Measurements from ENCODE around the gene CHFR.
A peak's percentile ranks its signal among the peaks of the same experiment; 100 is the strongest.
"Not testable (repeated sequence)": the region's sequence is repeated elsewhere in the genome, so short reads cannot be mapped to it uniquely, and the experiment has no call there.

Gene CHFR

DNA sequence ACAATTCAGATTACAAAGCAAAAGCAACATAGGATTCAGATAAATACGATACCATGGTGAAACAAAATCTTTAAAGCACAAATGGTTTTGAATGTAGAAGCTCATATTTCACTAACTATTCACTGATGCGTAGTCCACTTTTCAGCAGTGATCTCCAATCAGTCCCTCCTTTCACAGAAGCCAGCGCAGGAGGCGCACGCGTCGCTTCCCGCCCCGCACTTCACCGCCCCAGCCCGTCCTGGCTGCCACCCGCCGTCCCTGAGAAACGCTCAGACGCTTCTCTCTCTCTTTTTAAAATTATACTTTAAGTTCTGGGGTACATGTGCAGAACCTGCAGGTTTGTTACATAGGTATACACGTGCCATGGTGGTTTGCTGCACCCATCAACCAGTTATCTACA is 19.8 kb upstream of the CHFR start:
- TF ChIP-seq, protein P1, sequence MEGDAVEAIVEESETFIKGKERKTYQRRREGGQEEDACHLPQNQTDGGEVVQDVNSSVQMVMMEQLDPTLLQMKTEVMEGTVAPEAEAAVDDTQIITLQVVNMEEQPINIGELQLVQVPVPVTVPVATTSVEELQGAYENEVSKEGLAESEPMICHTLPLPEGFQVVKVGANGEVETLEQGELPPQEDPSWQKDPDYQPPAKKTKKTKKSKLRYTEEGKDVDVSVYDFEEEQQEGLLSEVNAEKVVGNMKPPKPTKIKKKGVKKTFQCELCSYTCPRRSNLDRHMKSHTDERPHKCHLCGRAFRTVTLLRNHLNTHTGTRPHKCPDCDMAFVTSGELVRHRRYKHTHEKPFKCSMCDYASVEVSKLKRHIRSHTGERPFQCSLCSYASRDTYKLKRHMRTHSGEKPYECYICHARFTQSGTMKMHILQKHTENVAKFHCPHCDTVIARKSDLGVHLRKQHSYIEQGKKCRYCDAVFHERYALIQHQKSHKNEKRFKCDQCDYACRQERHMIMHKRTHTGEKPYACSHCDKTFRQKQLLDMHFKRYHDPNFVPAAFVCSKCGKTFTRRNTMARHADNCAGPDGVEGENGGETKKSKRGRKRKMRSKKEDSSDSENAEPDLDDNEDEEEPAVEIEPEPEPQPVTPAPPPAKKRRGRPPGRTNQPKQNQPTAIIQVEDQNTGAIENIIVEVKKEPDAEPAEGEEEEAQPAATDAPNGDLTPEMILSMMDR (IDR thresholded peaks at IDR 0.05; ENCODE audit: borderline replicate concordance, insufficient read depth, low read depth, low read length) = no peak
- no peak overlapping the region for H3K4me3 ChIP-seq (ENCODE audit: low read depth, low read length)

DNA sequence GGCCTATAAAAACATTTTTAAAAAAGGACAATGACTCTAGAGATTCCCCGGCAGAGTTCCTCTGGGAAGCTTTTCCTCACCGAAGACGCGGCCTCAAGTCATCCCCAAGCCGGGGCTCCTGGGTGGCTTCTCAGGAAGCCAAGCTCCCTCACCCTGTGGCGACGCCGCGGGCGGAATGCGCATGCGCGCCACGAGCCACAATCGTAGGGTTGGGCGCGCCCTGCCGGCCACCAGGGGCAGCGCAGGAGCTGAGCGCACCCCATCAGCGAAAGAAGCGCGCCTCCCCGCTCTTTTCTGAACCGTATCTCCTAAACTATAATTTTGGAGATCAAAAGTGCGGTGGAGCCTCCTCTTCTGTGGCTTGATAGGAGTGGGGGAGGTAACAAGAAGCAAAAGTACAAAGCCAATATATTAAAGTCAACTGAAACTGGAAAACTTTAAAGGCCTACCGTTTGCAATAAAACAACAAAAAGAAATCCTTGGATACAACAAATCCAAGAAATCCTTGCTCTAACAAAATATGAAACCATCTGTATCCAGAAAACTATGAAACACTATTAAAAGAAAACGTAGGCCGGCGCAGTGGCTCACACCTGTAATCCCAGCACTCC is 17.4 kb upstream of the CHFR start:
- TF ChIP-seq, protein P1 (IDR thresholded peaks at IDR 0.05; ENCODE audit: borderline replicate concordance, insufficient read depth, low read depth, low read length) = peak; percentile 69
- no peak overlapping the region for H3K4me3 ChIP-seq (ENCODE audit: low read depth, low read length)

DNA sequence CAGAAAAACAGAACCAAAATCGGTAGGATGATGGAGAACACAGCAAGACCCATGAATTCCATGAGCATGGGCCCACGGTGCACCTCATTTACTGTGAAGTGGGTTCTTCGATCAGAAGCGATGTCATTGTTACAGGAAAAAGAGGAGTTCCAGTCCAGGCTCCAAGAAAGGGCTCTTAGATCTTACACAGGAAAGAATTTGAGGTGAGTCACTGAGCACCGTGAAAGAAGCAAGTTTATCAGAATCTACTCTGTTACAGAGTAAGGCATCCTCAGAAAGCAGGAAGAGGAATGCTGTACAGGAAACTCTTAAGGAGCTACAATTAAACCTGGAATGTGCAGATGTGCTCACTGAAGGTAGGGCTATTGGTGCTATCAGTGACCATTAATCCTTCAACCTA is 11.6 kb upstream of the CHFR start:
- TF ChIP-seq, protein P1 (IDR thresholded peaks at IDR 0.05; ENCODE audit: borderline replicate concordance, insufficient read depth, low read depth, low read length) = no peak

DNA sequence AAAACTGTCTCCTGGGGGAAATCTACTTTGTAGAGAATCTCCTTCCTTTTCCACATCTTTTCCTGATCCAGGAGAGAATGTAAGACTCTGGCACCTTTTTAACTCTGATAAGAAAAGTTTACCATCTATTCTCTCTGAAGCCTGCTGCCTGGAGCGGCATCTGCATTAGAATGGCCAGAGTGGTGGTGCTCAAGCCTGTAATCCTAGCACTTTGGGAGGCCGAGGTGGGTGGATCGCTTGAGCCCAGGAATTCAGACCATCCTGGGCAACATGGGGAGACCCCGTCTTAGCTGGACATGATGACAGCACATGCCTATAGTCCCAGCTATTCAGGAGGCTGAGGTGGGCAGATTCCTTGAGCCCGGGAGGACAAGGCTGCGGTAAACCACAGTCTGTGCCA is 1.4 kb upstream of the CHFR start:
- TF ChIP-seq, protein P1 (IDR thresholded peaks at IDR 0.05; ENCODE audit: borderline replicate concordance, insufficient read depth, low read depth, low read length) = no peak
- H3K4me3 ChIP-seq (ENCODE audit: low read depth, low read length) = no peak overlapping the region

More for the DNA sequence above, 11.6 kb upstream of the CHFR start:
- H3K4me3 ChIP-seq (ENCODE audit: low read depth, low read length) = no peak overlapping the region

DNA sequence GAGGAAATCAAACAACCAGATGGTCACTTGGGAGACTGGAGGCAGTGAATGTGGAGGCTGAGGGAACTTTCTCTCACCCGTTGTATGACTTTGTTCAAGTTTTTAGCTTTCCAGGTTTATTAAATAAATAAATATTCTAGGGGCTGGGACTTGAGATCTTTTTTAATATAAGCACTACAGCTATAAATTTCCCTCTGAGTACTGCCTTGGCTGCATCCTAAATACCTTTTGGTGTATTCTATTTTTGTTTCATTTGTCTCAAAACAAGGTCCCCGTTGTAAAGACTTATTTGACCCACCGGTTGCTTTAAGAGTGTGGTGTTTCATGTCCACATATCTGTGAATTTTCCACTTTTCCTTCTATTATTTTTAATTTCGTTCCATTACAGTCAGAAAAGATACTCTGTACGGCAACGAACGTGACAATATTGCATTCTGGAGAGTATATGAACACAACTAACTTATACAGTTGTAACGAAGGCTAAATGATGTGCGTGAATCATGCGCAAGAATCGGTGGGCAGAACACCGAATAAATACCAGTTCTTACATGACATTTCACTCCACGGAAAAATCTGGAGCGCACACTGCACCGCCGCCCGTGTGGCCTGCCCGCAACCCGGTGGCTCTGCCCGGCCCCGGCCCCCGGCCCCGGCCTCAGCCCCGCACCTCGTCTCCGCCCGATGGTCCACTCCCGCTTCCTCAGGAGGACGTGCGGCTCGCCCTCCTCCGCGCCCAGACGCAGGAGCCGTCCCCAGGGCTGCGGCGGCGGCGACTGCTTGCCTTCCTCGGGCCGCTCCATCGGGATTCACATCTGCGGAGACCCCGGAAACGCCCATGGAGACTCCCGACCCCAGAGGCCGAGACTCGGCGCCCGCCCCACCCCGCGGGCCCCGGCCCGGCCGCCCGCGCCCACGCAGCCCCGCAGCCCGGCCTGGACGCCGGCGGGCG is 602 bp downstream of the CHFR start:
- TF ChIP-seq, protein P1 (IDR thresholded peaks at IDR 0.05; ENCODE audit: borderline replicate concordance, insufficient read depth, low read depth, low read length) = no peak
- peak overlapping the region; percentile 82 for H3K4me3 ChIP-seq (ENCODE audit: low read depth, low read length)

DNA sequence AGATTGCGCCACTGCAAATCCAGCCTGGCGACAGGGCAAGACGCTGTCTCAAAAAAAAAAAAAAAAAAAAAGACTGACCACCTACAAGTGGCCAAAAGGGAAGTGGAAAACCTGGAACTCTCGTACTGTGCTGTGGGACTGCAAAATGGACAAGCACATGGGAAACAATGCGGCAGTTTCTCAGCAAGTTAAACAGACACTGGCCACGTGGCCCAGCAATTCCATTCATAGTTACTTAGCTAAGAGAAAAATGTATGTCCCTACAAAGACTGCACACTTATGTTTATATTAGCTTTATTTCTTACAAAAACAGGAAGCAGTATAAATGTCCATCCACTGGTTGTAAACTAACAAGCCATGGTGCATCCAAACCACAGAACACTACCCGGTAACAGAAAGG is 5.6 kb downstream of the CHFR start:
- no peak overlapping the region for H3K4me3 ChIP-seq (ENCODE audit: low read depth, low read length)
- TF ChIP-seq, protein P1 (IDR thresholded peaks at IDR 0.05; ENCODE audit: borderline replicate concordance, insufficient read depth, low read depth, low read length) = no peak

DNA sequence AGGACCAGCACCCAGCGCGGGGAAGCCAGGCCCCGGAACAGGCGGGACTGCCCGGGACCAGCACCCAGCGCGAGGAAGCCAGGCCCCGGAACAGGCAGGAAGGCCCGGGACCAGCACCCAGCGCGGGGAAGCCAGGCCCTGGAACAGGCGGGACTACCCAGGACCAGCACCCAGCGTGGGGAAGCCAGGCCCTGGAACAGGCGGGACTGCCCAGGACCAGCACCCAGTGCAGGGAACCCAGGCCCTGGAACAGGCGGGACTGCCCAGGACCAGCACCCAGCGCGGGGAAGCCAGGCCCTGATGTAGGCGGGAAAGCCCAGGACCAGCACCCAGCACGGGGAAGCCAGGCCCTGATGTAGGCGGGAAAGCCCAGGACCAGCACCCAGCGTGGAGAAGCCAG is 12.8 kb downstream of the CHFR start:
- not testable (repeated sequence) for H3K4me3 ChIP-seq (ENCODE audit: low read depth, low read length)

Measured in GM12875 (cell line).